HG02798 (cell line): ENCODE data around the gene PIBF1.
A peak's percentile ranks its signal among the peaks of the same experiment; 100 is the strongest.
"Not testable (repeated sequence)": the region's sequence is repeated elsewhere in the genome, so short reads cannot be mapped to it uniquely, and the experiment has no call there.

Experiments
- ATAC-seq: cut with Tn5 transposase; IDR thresholded peaks from one replicate; pipeline ENCODE4 v1.9.1; 2021; ENCODE audit warnings: mild to moderate bottlenecking; ENCODE audit not compliant: unreplicated experiment, poor library complexity

The PIBF1 gene

DNA sequence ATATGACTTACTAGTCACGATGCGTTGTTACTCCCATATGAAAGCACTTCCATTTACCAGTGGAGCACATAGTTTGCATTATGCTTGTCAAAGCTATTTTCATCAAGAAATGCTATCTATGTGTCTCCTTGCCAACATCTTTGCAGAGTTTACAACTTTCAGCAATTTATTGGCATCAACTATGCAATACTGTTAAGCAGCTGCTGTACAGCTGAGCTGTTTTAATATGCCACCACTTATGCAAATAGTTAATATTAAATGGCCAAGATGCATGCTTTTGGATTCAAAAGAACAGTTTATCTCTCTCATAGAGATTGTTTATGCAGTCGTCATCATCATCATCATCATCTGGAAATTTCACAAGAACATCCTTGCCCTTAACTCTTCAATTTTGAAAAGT is 209.0 kb downstream of the PIBF1 start:
- ATAC-seq, result no peak

DNA sequence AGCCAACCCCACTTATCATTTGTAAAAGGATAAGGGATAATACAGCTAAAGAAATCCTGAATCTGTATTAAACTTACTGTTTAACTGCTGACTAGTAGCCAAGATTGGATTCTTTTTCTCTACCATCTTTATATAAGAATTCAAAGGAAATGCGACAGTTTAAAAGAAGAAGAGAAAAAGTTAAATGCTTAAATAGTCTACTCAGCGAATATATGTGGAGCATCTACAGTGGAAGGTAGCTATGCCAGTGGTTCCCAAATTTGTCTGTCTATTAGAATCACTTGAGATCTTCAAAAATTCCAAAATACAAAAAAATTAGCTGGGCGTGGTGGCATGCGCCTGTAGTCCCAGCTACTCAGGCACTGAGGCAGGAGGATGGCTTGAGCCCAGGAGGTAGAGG is 216.1 kb downstream of the PIBF1 start:
- ATAC-seq, result no peak

- ATAC-seq, result peak; percentile 81
These were observed 218.2 kb downstream of the PIBF1 start for GRCh38 chr13:73000027-73000674.

DNA sequence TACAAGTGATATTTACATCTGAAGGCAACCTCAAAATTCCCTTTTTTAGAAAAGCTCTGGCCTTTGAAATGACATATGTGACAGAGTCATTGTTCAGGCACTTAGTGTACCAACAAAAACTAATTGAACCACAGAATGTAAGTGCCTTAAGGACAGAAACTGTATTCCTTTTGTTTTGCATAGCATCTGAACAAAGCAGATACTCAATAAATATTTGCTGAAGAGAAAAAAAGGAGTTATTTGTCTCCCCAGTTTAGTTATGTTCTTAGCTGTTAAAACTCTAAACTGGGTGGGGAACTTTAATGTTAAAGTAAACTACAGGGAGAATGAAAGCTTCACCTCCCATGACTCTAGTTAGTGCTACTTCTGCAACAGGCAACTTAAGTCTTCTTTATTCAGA is 220.0 kb downstream of the PIBF1 start:
- no peak for ATAC-seq

GRCh38 chr13:73011751-73012150 is 229.8 kb downstream of the PIBF1 start:
- no peak for ATAC-seq

DNA sequence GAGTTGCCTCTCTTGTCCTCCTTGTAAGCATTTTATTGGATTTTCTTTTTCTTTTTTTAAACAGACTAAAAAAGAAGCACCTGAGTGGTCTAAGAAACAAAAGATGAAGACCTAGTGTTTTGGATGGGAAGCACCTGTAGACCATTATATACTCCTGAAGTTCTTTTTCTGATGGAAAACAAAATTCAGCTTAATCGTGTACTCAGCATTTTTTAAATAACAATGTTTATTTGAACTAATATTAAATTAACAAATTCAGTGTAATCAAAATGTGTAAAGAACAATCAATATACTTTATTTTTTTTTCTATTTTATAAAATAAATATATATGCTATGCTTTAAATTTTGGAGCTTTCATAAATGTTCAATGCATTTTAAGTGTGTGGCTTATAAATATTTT is 233.9 kb downstream of the PIBF1 start:
- ATAC-seq, result no peak

DNA sequence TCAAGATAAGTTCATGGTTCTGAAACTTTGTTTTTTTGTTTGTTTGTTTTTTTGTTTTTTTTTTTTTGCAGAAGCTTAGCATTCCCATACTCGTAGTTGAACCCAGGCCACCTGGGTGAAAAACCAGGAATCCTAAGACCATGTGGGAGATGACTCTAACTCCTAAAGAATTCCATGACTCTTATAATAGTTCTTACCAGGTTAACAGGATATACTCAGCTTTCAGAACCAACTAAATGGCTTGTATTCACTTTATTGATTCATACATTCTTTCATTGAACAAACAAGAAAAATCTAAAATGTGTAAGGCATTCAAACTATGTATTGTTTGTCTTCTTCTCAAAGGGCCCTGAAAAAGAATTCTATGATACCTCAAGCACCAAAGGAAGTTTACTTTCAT is 236.4 kb downstream of the PIBF1 start:
- no peak for ATAC-seq

GRCh38 chr13:73025217-73026012 is 243.5 kb downstream of the PIBF1 start:
- no peak for ATAC-seq

- ATAC-seq, result no peak
These were observed 253.0 kb downstream of the PIBF1 start for GRCh38 chr13:73034901-73035300.

- ATAC-seq, result no peak
These were observed 253.7 kb downstream of the PIBF1 start for GRCh38 chr13:73035660-73036059.

DNA sequence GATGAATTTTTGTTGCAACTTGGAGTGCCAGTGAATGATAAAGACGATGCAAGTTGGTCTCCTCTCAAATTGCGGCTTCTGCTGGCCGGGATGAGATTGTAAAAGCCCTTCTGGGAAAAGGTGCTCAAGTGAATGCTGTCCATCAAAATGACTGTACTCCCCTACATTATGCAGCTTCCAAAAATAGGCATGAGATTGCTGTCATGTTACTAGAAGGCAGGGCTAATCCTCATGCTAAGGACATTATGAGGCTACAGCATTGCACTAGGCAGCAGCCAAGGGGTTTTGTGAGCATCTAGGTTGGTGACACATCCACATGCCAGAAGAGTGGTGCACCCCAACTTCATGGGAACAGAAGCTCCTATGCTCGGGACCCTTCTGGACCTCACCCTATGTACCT is 254.6 kb downstream of the PIBF1 start:
- no peak for ATAC-seq

DNA sequence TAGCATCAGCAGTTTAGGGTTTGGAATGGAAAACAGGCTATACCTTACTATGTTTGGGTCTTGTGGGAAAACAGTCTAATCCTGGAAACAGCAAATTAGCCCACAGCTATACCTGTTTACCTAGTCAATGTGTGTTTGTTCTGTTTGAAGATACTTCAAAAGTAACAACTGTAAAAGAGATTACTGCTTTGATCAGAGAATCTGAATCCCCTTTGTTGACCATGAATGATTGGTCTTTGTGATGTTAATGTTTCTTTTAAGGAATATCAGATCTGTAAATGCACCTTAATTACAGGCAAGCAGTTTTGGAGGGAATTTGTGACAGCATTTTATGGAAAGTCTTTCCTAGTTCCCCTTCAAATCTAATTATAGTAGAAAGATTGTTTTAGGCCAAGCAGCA is 256.1 kb downstream of the PIBF1 start:
- ATAC-seq, result no peak

GRCh38 chr13:73039201-73040108 is 257.5 kb downstream of the PIBF1 start:
- ATAC-seq, result no peak

- no peak for ATAC-seq
These were observed 258.6 kb downstream of the PIBF1 start for GRCh38 chr13:73040484-73040883.

- ATAC-seq, result no peak
These were observed 259.1 kb downstream of the PIBF1 start for GRCh38 chr13:73040968-73041596.

GRCh38 chr13:73045031-73045430 is 263.1 kb downstream of the PIBF1 start:
- ATAC-seq, result no peak

DNA sequence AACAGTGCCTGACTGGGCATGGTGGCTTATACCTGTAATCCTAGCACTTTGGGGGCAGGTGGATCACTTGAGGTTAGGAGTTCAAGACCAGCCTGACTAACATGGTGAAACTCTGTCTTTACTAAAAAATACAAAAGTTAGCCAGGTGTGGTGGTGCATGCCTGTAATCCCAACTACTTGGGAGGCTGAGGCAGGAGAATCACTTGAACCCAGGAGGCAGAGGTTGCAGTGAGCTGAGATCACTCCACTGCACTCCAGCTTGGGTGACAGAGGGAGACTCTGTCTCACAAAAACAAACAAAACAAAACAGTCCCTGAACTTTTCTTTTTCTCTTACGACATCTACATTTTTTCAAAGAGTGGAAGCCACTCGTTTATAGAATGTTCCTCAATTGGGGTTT is 266.7 kb downstream of the PIBF1 start:
- not testable (repeated sequence) for ATAC-seq

- no peak for ATAC-seq
These were observed 272.8 kb downstream of the PIBF1 start for GRCh38 chr13:73054712-73055111.

- no peak for ATAC-seq
These were observed 274.1 kb downstream of the PIBF1 start for GRCh38 chr13:73055813-73056564.

DNA sequence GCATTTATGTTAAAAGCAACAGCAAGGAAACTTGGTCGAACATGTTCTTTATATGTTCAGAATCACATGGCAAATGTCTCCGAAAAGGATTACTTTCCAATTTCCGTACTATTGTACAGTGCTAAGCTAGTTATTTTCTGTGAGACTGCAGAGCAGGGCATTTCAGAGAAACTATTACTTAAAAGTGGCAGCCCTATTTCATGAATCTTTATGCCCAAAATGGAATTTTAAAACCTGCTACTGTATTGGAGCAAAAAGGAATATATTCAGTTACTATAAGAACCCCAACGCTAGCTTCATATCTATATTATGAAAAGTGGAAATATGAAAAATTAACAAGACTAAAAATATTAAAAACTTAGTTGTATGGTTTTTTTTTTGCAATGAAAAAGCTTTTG is 274.6 kb downstream of the PIBF1 start:
- no peak for ATAC-seq
